ENCODE results near the gene GREM2. TPM values are rescaled to one million over a fixed set of nuclear protein-coding genes. Genes with fewer than 3 reads are reported as not detected.

Gene GREM2
- total and polyA plus RNA-seq, 2 donors (not counting 3 experiments of a cell fraction or from before 2014, with no cell fraction given): not detected

DNA sequence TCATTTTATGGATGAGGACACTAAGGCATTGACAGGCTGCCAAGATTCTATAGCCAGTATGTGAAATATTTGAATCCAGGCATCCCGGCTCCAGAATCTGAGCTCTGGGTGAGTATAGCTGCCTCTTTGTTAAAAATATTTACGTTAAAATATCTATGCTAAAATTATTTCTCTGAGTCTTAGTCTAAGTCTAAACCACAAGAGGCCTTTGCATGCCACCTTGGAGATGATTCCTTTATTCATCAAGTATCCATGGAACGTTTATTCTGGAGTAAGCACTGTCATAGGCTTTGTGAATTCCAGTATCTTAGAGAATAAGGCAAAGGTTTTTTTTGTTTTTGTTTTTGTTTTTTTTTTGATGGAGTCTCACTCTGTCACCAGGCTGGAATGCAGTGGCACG is 116.4 kb downstream of the GREM2 start:
- H3K4me2 ChIP-seq (ENCODE audit: insufficient read depth, low read length): no peak overlapping the region
- no peaks in the 10 kb centered on the region for H3K79me2 ChIP-seq (ENCODE audit: control insufficient read depth, insufficient read depth, low read length)
- no peak for TF ChIP-seq GATA2 (IDR thresholded peaks at IDR 0.05; ENCODE audit: insufficient read depth, insufficient read length, low read depth, low read length)
- TF ChIP-seq FOS (IDR thresholded peaks at IDR 0.05; ENCODE audit: borderline replicate concordance, insufficient read depth, low read length): no peak
- TF ChIP-seq POLR2AphosphoS5 (IDR thresholded peaks at IDR 0.05; ENCODE audit: insufficient read depth, low read depth, low read length): no peak
- TF ChIP-seq POLR2A (IDR thresholded peaks at IDR 0.05; ENCODE audit: low read depth, low read length): no peak
- TF ChIP-seq EZH2 (IDR thresholded peaks at IDR 0.05; ENCODE audit: borderline replicate concordance, low read depth, low read length, severe bottlenecking): no peak
- no peak for TF ChIP-seq MYC (IDR thresholded peaks at IDR 0.05; ENCODE audit: low read depth, low read length)
- TF ChIP-seq, protein P1, sequence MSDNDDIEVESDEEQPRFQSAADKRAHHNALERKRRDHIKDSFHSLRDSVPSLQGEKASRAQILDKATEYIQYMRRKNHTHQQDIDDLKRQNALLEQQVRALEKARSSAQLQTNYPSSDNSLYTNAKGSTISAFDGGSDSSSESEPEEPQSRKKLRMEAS (IDR thresholded peaks at IDR 0.05; ENCODE audit: insufficient read depth, insufficient read length): no peak
- TF ChIP-seq JUN (IDR thresholded peaks at IDR 0.05; ENCODE audit: borderline replicate concordance, insufficient read depth, insufficient read length, low read depth): no peak
- TF ChIP-seq, protein P2, sequence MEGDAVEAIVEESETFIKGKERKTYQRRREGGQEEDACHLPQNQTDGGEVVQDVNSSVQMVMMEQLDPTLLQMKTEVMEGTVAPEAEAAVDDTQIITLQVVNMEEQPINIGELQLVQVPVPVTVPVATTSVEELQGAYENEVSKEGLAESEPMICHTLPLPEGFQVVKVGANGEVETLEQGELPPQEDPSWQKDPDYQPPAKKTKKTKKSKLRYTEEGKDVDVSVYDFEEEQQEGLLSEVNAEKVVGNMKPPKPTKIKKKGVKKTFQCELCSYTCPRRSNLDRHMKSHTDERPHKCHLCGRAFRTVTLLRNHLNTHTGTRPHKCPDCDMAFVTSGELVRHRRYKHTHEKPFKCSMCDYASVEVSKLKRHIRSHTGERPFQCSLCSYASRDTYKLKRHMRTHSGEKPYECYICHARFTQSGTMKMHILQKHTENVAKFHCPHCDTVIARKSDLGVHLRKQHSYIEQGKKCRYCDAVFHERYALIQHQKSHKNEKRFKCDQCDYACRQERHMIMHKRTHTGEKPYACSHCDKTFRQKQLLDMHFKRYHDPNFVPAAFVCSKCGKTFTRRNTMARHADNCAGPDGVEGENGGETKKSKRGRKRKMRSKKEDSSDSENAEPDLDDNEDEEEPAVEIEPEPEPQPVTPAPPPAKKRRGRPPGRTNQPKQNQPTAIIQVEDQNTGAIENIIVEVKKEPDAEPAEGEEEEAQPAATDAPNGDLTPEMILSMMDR (IDR thresholded peaks at IDR 0.05; ENCODE audit: extremely low read depth in 1 of 2, insufficient read depth in 1 of 2, low read depth in 1 of 2, low read length in 2 of 2): no peak
- H4K20me1 ChIP-seq (replicated peaks; ENCODE audit: control insufficient read depth, extremely low read depth, insufficient read depth, low read length): no peaks in the 10 kb centered on the region
- no peaks in the 10 kb centered on the region for H3K36me3 ChIP-seq (ENCODE audit: control insufficient read depth in 2 of 2, extremely low read depth in 1 of 2, insufficient read depth in 2 of 2, low read length in 2 of 2)
- no TSS peak for BruUV-seq (replicated peaks)
- intact Hi-C loops (cut with micrococcal nuclease): no loop called here
- no peaks in the 10 kb centered on the region for H3K4me1 ChIP-seq (ENCODE audit: control insufficient read depth, extremely low read depth, insufficient read depth, low read length)
- DNase-seq (ENCODE audit: low read depth, low spot score) (no peak), FAIRE-seq (no peak)
- H3K27me3 ChIP-seq (ENCODE audit: control insufficient read depth in 2 of 2, insufficient read depth in 2 of 2, low read length in 2 of 2): no peaks in the 10 kb centered on the region
- CTCF ChIA-PET: no interaction called here
- H2AFZ ChIP-seq (ENCODE audit: low read depth, low read length): no peak overlapping the region
- no peak overlapping the region for H3K4me3 ChIP-seq (replicated peaks in 1 of 3; ENCODE audit: insufficient read depth in 1 of 3, low read depth in 1 of 3, low read length in 3 of 3)
- dilution Hi-C loops (cut with MboI; ENCODE audit: extremely low pct_ligation_motif_present, low sequenced_read_pairs): no loop called here
- POLR2A ChIA-PET: no interaction called here
- H3K9me1 ChIP-seq (replicated peaks; ENCODE audit: control insufficient read depth, extremely low read depth, insufficient read depth, low read length): no peaks in the 10 kb centered on the region
- H3K27ac ChIP-seq (ENCODE audit: insufficient read depth, low read depth, low read length): no peak overlapping the region
- no peaks in the 10 kb centered on the region for H3K9me3 ChIP-seq (replicated peaks; ENCODE audit: control insufficient read depth, insufficient read depth, low read length)
- no peak overlapping the region for H3K9ac ChIP-seq (replicated peaks; ENCODE audit: extremely low read depth, insufficient read depth, low read length)
